GM19438 (cell line): ENCODE data around the gene PMPCB.
"Not testable (repeated sequence)": the region's sequence is repeated elsewhere in the genome, so short reads cannot be mapped to it uniquely, and the experiment has no call there.

Experiments used
- ATAC-seq: cut with Tn5 transposase; IDR thresholded peaks from one replicate; pipeline ENCODE4 v1.9.1; 2021; ENCODE audit warnings: low read depth; ENCODE audit not compliant: unreplicated experiment

The PMPCB gene

GRCh38 chr7:103296901-103297836 is at the start of gene PMPCB:
PMPCB (plus strand) TSS chr7:103297435; CDS start chr7:103297460, 25 bp downstream.
- peak; percentile 97 for ATAC-seq

- not testable (repeated sequence) for ATAC-seq
Observed at GRCh38 chr7:103253699-103254506, 43.3 kb upstream of the PMPCB start.

GRCh38 chr7:103264054-103264453 is 33.2 kb upstream of the PMPCB start:
- ATAC-seq, result not testable (repeated sequence)

- ATAC-seq, result not testable (repeated sequence)
Observed at GRCh38 chr7:103266229-103266628, 31.0 kb upstream of the PMPCB start.

GRCh38 chr7:103273374-103273773 is 23.9 kb upstream of the PMPCB start:
- not testable (repeated sequence) for ATAC-seq

- ATAC-seq, result not testable (repeated sequence)
Observed at GRCh38 chr7:103274867-103275266, 22.4 kb upstream of the PMPCB start.

- not testable (repeated sequence) for ATAC-seq
Observed at GRCh38 chr7:103278195-103278594, 19.0 kb upstream of the PMPCB start.

- ATAC-seq, result peak; percentile 38
Observed at GRCh38 chr7:103279636-103279962, 17.6 kb upstream of the PMPCB start.

GRCh38 chr7:103279963-103280802 is 17.1 kb upstream of the PMPCB start:
- peak; percentile 90 for ATAC-seq

GRCh38 chr7:103280803-103281155 is 16.5 kb upstream of the PMPCB start:
- not testable (repeated sequence) for ATAC-seq

GRCh38 chr7:103282802-103283427 is 14.3 kb upstream of the PMPCB start:
- not testable (repeated sequence) for ATAC-seq

- no peak for ATAC-seq
Observed at GRCh38 chr7:103292122-103292521, 5.1 kb upstream of the PMPCB start.

GRCh38 chr7:103293526-103293925 is 3.7 kb upstream of the PMPCB start:
- no peak for ATAC-seq

- no peak for ATAC-seq
Observed at GRCh38 chr7:103297837-103298179, 573 bp downstream of the PMPCB start.

GRCh38 chr7:103299660-103300059 is 2.4 kb downstream of the PMPCB start:
- no peak for ATAC-seq

- no peak for ATAC-seq
Observed at GRCh38 chr7:103301441-103301840, 4.2 kb downstream of the PMPCB start.

- no peak for ATAC-seq
Observed at GRCh38 chr7:103307503-103308231, 10.4 kb downstream of the PMPCB start.

- no peak for ATAC-seq
Observed at GRCh38 chr7:103314852-103315251, 17.6 kb downstream of the PMPCB start.

GRCh38 chr7:103316380-103316941 is 19.2 kb downstream of the PMPCB start:
- no peak for ATAC-seq
